Measurements from ENCODE around the gene RHOH. TPM values are rescaled to one million over a fixed set of nuclear protein-coding genes. Genes with fewer than 3 reads are reported as not detected.

RHOH gene
- total and polyA plus RNA-seq, 9 of the 15 experiments (the other 6 are each of a cell fraction or from before 2014, with no cell fraction given): 14.3 to 37.7 (median 23.2) TPM

DNA sequence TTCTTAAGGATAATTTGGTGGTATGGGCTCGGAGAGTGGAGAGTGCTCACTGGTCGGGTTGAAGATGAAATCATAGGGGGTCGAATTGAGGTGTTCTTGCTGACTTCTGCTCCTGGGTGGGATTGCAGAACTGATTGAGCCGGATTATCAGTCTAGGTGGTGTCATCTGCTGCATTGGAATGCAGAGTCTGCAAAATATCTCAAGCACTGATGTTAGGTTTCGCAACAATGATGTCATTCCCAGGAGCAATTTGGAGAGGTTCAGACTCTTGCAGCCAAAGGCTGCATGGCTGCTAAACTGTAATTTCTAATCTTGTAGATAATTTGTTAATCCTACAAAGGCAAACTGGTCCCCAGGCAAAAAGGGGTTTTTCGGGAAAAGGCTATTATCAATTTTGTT lies 67.7 kb downstream of the RHOH start (continued):
- TF ChIP-seq SPI1 (IDR thresholded peaks at IDR 0.05; ENCODE audit: borderline replicate concordance, low read depth, low read length) (no peak), KAT8 (IDR thresholded peaks at IDR 0.05; ENCODE audit: low read depth) (no peak), ZNF253 (CRISPR knock-in tag; conservative IDR thresholded peaks at IDR 0.05) (no peak), KLF1 (tag; IDR thresholded peaks at IDR 0.05) (no peak), CHD2 (IDR thresholded peaks at IDR 0.05; ENCODE audit: low read depth, low read length) (no peak), NCOA4 (IDR thresholded peaks at IDR 0.05; ENCODE audit: partially characterized antibody) (no peak), CBFA2T3 (IDR thresholded peaks at IDR 0.05) (no peak), GABPB1 (CRISPR knock-in tag; IDR thresholded peaks at IDR 0.05) (no peak), LEF1 (IDR thresholded peaks at IDR 0.05) (no peak), DPF2 (IDR thresholded peaks at IDR 0.05) (no peak), KHSRP (IDR thresholded peaks at IDR 0.05) (no peak), NFE2 (IDR thresholded peaks at IDR 0.05; ENCODE audit: low read depth) (no peak), ATF1 (CRISPR knock-in tag; IDR thresholded peaks at IDR 0.05) (no peak), ATF1 (tag; IDR thresholded peaks at IDR 0.05) (0 out of 2 replicates have a peak, but pooled peaks have one; percentile 16)
- TF ChIP-seq, protein P1, sequence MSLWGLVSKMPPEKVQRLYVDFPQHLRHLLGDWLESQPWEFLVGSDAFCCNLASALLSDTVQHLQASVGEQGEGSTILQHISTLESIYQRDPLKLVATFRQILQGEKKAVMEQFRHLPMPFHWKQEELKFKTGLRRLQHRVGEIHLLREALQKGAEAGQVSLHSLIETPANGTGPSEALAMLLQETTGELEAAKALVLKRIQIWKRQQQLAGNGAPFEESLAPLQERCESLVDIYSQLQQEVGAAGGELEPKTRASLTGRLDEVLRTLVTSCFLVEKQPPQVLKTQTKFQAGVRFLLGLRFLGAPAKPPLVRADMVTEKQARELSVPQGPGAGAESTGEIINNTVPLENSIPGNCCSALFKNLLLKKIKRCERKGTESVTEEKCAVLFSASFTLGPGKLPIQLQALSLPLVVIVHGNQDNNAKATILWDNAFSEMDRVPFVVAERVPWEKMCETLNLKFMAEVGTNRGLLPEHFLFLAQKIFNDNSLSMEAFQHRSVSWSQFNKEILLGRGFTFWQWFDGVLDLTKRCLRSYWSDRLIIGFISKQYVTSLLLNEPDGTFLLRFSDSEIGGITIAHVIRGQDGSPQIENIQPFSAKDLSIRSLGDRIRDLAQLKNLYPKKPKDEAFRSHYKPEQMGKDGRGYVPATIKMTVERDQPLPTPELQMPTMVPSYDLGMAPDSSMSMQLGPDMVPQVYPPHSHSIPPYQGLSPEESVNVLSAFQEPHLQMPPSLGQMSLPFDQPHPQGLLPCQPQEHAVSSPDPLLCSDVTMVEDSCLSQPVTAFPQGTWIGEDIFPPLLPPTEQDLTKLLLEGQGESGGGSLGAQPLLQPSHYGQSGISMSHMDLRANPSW (CRISPR knock-in tag; IDR thresholded peaks at IDR 0.05): no peak
- TF ChIP-seq, protein P2, sequence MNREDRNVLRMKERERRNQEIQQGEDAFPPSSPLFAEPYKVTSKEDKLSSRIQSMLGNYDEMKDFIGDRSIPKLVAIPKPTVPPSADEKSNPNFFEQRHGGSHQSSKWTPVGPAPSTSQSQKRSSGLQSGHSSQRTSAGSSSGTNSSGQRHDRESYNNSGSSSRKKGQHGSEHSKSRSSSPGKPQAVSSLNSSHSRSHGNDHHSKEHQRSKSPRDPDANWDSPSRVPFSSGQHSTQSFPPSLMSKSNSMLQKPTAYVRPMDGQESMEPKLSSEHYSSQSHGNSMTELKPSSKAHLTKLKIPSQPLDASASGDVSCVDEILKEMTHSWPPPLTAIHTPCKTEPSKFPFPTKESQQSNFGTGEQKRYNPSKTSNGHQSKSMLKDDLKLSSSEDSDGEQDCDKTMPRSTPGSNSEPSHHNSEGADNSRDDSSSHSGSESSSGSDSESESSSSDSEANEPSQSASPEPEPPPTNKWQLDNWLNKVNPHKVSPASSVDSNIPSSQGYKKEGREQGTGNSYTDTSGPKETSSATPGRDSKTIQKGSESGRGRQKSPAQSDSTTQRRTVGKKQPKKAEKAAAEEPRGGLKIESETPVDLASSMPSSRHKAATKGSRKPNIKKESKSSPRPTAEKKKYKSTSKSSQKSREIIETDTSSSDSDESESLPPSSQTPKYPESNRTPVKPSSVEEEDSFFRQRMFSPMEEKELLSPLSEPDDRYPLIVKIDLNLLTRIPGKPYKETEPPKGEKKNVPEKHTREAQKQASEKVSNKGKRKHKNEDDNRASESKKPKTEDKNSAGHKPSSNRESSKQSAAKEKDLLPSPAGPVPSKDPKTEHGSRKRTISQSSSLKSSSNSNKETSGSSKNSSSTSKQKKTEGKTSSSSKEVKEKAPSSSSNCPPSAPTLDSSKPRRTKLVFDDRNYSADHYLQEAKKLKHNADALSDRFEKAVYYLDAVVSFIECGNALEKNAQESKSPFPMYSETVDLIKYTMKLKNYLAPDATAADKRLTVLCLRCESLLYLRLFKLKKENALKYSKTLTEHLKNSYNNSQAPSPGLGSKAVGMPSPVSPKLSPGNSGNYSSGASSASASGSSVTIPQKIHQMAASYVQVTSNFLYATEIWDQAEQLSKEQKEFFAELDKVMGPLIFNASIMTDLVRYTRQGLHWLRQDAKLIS (CRISPR knock-in tag; IDR thresholded peaks at IDR 0.05): no peak
- TF ChIP-seq, protein P3, sequence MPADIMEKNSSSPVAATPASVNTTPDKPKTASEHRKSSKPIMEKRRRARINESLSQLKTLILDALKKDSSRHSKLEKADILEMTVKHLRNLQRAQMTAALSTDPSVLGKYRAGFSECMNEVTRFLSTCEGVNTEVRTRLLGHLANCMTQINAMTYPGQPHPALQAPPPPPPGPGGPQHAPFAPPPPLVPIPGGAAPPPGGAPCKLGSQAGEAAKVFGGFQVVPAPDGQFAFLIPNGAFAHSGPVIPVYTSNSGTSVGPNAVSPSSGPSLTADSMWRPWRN (IDR thresholded peaks at IDR 0.05; ENCODE audit: low read depth): no peak
- TF ChIP-seq, protein P4, sequence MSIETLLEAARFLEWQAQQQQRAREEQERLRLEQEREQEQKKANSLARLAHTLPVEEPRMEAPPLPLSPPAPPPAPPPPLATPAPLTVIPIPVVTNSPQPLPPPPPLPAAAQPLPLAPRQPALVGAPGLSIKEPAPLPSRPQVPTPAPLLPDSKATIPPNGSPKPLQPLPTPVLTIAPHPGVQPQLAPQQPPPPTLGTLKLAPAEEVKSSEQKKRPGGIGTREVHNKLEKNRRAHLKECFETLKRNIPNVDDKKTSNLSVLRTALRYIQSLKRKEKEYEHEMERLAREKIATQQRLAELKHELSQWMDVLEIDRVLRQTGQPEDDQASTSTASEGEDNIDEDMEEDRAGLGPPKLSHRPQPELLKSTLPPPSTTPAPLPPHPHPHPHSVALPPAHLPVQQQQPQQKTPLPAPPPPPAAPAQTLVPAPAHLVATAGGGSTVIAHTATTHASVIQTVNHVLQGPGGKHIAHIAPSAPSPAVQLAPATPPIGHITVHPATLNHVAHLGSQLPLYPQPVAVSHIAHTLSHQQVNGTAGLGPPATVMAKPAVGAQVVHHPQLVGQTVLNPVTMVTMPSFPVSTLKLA (conservative IDR thresholded peaks at IDR 0.05): no peak
- TF ChIP-seq, protein P5, sequence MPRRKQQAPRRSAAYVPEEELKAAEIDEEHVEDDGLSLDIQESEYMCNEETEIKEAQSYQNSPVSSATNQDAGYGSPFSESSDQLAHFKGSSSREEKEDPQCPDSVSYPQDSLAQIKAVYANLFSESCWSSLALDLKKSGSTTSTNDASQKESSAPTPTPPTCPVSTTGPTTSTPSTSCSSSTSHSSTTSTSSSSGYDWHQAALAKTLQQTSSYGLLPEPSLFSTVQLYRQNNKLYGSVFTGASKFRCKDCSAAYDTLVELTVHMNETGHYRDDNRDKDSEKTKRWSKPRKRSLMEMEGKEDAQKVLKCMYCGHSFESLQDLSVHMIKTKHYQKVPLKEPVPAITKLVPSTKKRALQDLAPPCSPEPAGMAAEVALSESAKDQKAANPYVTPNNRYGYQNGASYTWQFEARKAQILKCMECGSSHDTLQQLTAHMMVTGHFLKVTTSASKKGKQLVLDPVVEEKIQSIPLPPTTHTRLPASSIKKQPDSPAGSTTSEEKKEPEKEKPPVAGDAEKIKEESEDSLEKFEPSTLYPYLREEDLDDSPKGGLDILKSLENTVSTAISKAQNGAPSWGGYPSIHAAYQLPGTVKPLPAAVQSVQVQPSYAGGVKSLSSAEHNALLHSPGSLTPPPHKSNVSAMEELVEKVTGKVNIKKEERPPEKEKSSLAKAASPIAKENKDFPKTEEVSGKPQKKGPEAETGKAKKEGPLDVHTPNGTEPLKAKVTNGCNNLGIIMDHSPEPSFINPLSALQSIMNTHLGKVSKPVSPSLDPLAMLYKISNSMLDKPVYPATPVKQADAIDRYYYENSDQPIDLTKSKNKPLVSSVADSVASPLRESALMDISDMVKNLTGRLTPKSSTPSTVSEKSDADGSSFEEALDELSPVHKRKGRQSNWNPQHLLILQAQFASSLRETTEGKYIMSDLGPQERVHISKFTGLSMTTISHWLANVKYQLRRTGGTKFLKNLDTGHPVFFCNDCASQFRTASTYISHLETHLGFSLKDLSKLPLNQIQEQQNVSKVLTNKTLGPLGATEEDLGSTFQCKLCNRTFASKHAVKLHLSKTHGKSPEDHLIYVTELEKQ (CRISPR knock-in tag; IDR thresholded peaks at IDR 0.05): no peak

Data from K562 (cell line).